HG03457 (cell line): ENCODE measurements around the gene ZNF260.
"Not testable (repeated sequence)": the region's sequence is repeated elsewhere in the genome, so short reads cannot be mapped to it uniquely, and the experiment has no call there.

Experiments used
- ATAC-seq: cut with Tn5 transposase; IDR thresholded peaks from one replicate; pipeline ENCODE4 v1.9.1; 2021; ENCODE audit warnings: moderate number of reproducible peaks; ENCODE audit not compliant: unreplicated experiment

Gene ZNF260

DNA sequence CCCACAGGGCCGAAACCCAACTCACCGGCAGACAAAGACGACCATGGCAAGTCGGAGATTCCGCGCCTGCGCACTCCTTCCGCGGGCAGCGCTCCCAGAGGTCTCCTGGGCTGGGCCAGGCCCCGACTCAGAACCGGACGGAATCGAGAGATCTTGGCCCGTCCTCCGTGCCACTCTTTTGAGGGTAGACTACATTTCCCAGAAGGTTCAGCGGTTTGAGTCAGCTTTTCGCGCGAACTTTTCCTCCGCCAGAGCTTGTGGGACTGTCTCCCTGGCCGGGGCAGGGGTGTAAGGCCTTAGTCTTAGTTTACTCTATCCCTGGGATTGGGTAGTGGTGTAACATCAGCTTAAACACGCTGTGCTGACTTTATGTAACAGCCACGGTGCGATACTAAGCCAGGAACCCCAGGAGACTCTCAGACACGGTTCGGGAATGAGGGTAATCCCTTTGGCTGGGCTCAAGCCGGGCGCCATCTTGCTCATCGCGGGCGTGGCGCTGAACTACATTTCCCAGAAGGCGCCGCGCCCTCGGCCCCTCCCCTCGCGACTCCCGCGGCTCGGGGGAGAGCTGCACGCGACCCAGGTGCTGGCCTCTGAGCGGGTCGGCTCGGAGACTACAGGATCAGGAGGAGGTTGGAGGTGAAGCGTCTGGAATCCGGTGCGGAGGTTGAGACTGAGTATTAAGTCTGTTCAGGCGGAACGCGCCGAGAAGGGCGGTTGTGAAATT lies at the start of gene ZNF260:
TSS of gene ZNF260 (minus strand) at position 78 of the 727 bp plus-strand sequence. CDS start 13,033 bp downstream, outside the sequence.
- peak; percentile 75 for ATAC-seq

GRCh38 chr19:36577271-36577996 lies 49.4 kb upstream of the ZNF260 start:
- no peak for ATAC-seq

DNA sequence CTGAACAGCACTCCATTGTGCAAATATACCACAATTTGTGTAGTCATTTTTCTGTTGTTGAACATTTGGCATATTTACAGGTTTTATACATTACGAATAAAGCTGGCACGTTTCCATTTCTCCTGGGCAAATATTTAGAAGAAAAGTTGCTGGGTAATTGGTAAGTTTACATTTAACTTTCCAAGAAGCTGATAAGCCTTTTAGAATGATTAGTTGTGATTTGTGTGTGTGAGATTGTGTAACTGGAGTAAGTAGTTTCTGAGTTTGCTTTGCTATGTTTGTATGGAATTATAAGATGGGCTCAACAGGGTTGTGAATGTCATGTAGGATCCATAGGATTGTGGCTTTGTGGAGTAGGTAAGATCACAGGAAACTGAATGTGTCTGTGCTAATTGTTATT lies 46.7 kb upstream of the ZNF260 start:
- no peak for ATAC-seq

DNA sequence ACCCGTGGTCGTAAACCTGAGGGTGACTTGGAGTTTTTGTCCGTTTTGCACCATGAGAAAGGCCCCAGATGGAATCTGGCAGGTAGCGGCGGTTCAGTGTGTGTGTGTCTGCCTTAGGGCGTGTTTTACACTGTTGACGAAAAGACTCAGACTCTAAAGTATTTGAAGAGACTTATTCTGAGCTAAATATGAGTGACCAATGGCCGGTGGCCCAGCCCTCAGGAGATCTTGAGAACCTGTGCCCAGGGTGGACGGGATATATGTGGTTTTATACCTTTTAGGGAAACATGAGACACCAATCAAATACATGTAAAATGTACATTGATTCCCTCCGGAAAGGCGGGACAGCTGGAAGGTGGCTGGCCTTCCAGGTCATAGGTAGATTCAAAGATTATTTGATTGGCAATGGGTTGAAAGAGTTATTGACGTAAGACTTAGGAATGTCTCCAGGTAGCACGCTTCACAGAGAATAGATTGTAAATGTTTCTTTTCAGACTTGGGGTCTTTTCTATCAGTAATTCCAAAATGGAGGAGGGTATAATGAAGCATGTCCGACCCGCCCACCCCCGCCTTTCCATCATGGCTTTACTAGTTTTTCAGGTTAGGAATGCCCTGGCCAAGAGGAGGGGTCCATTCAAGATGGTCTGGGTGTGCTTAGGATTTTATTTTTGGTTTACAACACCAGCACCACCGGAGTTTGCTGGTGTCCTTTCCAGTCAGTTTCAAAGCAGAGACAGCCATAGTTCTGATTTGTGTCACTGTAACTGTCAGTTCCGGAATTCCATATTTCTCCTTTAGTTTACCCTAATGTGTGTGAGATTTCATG lies 46.0 kb upstream of the ZNF260 start:
- no peak for ATAC-seq

GRCh38 chr19:36573020-36573894 lies 45.2 kb upstream of the ZNF260 start, which contains the start of gene ZNF529:
Gene ZNF529 (minus strand): TSS chr19:36573292. CDS start chr19:36572346, 946 bp downstream.
- peak; percentile 71 for ATAC-seq

GRCh38 chr19:36572593-36573019 lies 44.5 kb upstream of the ZNF260 start:
- ATAC-seq: no peak

DNA sequence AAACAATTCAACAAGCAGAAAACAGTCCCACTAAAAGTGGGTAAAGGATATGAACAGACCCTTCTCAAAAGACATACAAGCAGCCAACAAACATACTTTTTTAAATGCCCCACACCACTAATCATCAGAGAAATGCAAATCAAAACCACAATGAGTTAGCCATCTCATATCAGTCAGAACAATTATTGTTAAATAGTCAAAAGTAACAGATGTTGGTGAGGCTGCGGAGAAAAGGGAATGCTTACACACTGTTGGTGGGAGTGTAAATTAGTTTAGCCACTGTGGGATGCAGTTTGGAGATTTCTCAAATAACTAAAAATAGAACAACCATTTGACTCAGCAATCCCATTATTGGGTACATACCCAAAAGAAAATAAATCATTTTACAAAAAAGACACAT lies 36.3 kb upstream of the ZNF260 start:
- no peak for ATAC-seq

DNA sequence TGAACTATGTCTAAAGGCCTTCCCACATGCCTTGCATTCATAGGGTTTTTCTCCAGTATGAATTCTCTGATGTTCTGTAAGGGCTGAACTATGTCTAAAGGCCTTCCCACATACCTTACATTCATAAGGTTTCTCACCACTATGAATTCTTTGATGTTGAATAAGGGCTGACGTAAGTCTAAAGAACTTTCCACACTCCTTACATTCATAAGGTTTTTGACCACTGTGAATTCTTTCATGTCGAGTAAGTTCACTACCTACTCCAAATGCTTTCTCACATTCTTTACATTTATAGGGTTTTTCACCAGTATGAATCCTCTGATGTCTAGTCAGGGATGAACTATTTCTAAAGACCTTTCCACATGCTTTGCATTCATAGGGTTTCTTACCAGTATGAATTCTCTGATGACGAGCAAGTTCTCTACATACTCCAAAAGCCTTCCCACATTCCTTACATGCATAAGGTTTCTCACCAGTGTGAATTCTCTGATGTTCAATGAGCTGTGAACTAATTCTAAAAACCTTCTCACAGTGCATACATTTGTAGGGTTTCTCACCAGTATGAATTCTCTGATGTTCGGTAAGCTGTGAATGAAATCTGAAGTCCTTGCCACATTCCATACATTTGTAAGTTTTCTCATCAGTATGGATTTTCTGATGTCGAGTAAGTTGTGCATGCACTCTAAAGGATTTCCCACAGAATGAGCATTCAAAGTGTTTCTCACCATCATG lies 19.1 kb upstream of the ZNF260 start:
- ATAC-seq: no peak

DNA sequence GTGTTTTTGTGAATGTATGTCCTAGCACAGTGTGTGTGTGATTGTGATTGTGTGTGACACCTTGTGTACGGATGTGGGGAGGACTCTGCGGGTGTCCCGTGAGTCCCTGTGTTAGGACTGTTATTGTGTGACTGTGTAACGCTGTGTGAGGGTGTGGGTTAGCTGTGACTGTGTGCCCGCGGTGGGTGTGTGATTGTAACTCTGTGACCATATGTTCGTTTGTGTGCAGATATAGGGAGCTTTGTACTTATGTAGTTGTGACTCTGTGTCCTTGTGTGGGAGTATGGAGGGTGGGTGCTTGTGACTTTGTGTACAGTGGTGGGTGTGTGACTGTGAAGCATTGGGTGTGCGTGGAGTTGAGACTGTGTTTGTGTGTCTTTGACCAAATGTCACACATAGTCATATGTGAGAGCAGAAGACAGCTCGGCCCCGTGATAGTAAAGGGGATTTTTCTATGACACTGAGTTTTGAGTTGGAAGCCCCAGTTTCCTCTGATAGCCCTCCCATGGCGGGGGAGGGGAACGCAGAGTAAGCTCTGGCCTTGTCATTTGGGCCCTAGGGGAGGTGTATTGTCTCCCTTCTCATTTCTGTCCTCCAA lies 949 bp upstream of the ZNF260 start:
- ATAC-seq: no peak

GRCh38 chr19:36527873-36528193 lies 238 bp downstream of the ZNF260 start:
- ATAC-seq: peak; percentile 3

- no peak for ATAC-seq
These were observed 730 bp downstream of the ZNF260 start for GRCh38 chr19:36527341-36527740.

DNA sequence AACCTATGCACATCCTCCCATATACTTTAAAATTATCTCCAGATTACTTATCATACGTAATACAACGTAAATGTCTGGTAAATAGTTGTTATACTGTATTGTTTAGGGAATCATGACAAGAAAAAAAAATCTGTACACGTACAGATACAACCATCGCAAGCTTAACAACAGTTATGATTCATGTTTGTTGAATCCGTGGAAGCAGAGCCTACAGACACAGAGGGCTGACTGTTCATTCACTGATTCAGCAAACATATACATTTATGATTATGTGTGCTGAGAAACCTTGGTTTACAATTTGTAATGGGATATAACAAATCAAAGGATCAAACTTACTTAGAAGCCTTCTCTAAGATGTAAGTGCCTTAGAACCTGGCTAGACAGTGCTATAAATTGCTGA lies 1.5 kb downstream of the ZNF260 start:
- no peak for ATAC-seq

GRCh38 chr19:36524617-36525016 lies 3.5 kb downstream of the ZNF260 start:
- ATAC-seq: no peak

- ATAC-seq: no peak
These were observed 14.0 kb downstream of the ZNF260 start for GRCh38 chr19:36514012-36514612.

- no peak for ATAC-seq
These were observed 19.7 kb downstream of the ZNF260 start for GRCh38 chr19:36508325-36508724.

- ATAC-seq: no peak
These were observed 26.1 kb downstream of the ZNF260 start for GRCh38 chr19:36501973-36502372.

- no peak for ATAC-seq
These were observed 31.1 kb downstream of the ZNF260 start for GRCh38 chr19:36497001-36497400.

- not testable (repeated sequence) for ATAC-seq
These were observed 35.2 kb downstream of the ZNF260 start for GRCh38 chr19:36492689-36493453.
